Endothelial cell (in vitro differentiated cells): Measurements from ENCODE around the gene IL1RL1. TPM values are rescaled to one million over a fixed set of nuclear protein-coding genes. Genes with fewer than 3 reads are reported as not detected.

ENCODE experiments used
- DNase-seq: peaks from one replicate; pipeline ENCODE4 v3.0.0; 2021; ENCODE audit warnings: low spot score
- H3K27ac Mint-ChIP-seq: one replicate; pipeline ENCODE4 v1.8.0; 2021; ENCODE audit warnings: mixed read lengths, inconsistent platforms; ENCODE audit not compliant: unreplicated experiment
- H3K27me3 Mint-ChIP-seq: one replicate; pipeline ENCODE4 v1.8.0; 2021; ENCODE audit warnings: mild to moderate bottlenecking, moderate library complexity, mixed read lengths, inconsistent platforms; ENCODE audit not compliant: unreplicated experiment
- H3K36me3 Mint-ChIP-seq: one replicate; pipeline ENCODE4 v1.8.0; 2021; ENCODE audit warnings: mild to moderate bottlenecking, low read depth, mixed read lengths, inconsistent platforms; ENCODE audit not compliant: unreplicated experiment
- H3K4me1 Mint-ChIP-seq: one replicate; pipeline ENCODE4 v1.8.0; 2021; ENCODE audit warnings: mild to moderate bottlenecking, mixed read lengths, inconsistent platforms; ENCODE audit not compliant: unreplicated experiment
- H3K4me3 Mint-ChIP-seq: one replicate; pipeline ENCODE4 v1.8.0; 2021; ENCODE audit warnings: mild to moderate bottlenecking, mixed read lengths, inconsistent platforms; ENCODE audit not compliant: unreplicated experiment
- H3K9me3 Mint-ChIP-seq: one replicate; pipeline ENCODE4 v1.8.0; 2021; ENCODE audit warnings: mixed read lengths, inconsistent platforms; ENCODE audit not compliant: unreplicated experiment
- CTCF ChIP-seq: fragments of 200-600 bp; sonication (generic); IDR thresholded peaks from one replicate; pipeline ENCODE4 v1.5.0; 2021; ENCODE audit warnings: antibody characterized with exemption; ENCODE audit not compliant: unreplicated experiment
- total RNA-seq: library from RNA; stranded (reverse); fragmentation: NEBNext Ultra II Directional; extraction: Animal tissue kit (Norgen Biotek cat#: 25700); gene quantifications from one replicate; pipeline ENCODE4 v1.2.1, GENCODE V29; 2021; ENCODE audit not compliant: unreplicated experiment

Gene IL1RL1
- total RNA-seq, 1 donor from 2014 or later, result 0.10 TPM

GRCh38 chr2:102350137-102350793 is 38.9 kb downstream of the IL1RL1 start:
- H3K4me3 Mint-ChIP-seq, result no peak overlapping the region
- H3K4me1 Mint-ChIP-seq, result no peaks in the 10 kb centered on the region
- H3K27me3 Mint-ChIP-seq, result no peaks in the 10 kb centered on the region
- DNase-seq, result no peak
- no peak overlapping the region for H3K27ac Mint-ChIP-seq
- H3K36me3 Mint-ChIP-seq, result no peaks in the 10 kb centered on the region
- no peak for TF ChIP-seq CTCF
- no peaks in the 10 kb centered on the region for H3K9me3 Mint-ChIP-seq

GRCh38 chr2:102355526-102356380 is 44.4 kb downstream of the IL1RL1 start, which contains the start of gene IL18R1:
Gene IL18R1, plus strand, starts transcription at chr2:102355796. Its CDS starts 6,865 bp downstream, at chr2:102362661.
- Mint-ChIP-seq H3K27me3 (no peaks in the 10 kb centered on the region), H3K4me1 (no peaks in the 10 kb centered on the region), H3K36me3 (no peaks in the 10 kb centered on the region), H3K4me3 (peak within 1 kb of the TSS; percentile 83), H3K27ac (no peak within 1 kb of the TSS), H3K9me3 (no peaks in the 10 kb centered on the region)
- peak; percentile 82 for DNase-seq
- TF ChIP-seq CTCF, result peak; percentile 72

GRCh38 chr2:102356381-102356712 is 45.0 kb downstream of the IL1RL1 start:
- H3K4me3 Mint-ChIP-seq, result peak overlapping the region; percentile 83

GRCh38 chr2:102356741-102357140 is 45.4 kb downstream of the IL1RL1 start:
- H3K9me3 Mint-ChIP-seq, result no peaks in the 10 kb centered on the region
- no peak for DNase-seq
- TF ChIP-seq CTCF, result no peak
- H3K27ac Mint-ChIP-seq, result no peak overlapping the region
- H3K4me3 Mint-ChIP-seq, result no peak overlapping the region
- H3K4me1 Mint-ChIP-seq, result no peaks in the 10 kb centered on the region
- H3K27me3 Mint-ChIP-seq, result peaks cover 1% of the 10 kb centered on the region
- H3K36me3 Mint-ChIP-seq, result no peaks in the 10 kb centered on the region

More at GRCh38 chr2:102356381-102356712, 45.0 kb downstream of the IL1RL1 start:
- Mint-ChIP-seq H3K36me3 (no peaks in the 10 kb centered on the region), H3K9me3 (no peaks in the 10 kb centered on the region), H3K4me1 (no peaks in the 10 kb centered on the region), H3K27ac (no peak overlapping the region), H3K27me3 (no peaks in the 10 kb centered on the region)
- no peak for DNase-seq
- TF ChIP-seq CTCF, result no peak

- Mint-ChIP-seq H3K36me3 (no peaks in the 10 kb centered on the region), H3K27ac (no peak overlapping the region), H3K4me3 (no peak overlapping the region), H3K9me3 (no peaks in the 10 kb centered on the region), H3K27me3 (peaks cover 1% of the 10 kb centered on the region), H3K4me1 (no peaks in the 10 kb centered on the region)
- no peak for TF ChIP-seq CTCF
- DNase-seq, result no peak
These were observed 46.6 kb downstream of the IL1RL1 start for GRCh38 chr2:102357937-102358336.
